Ovary (tissue), 3 donors: Measurements from ENCODE around the gene ZNHIT2.

ENCODE experiments used
- CTCF ChIP-seq, 3 donors: fragments of 450-650 bp in 2 of 3; fragments of 200-600 bp in 1 of 3; IDR thresholded peaks; one replicate each; pipeline versions ENCODE4 v1.5.1 to v1.8.0; 2016 to 2022; ENCODE audit warnings: antibody characterized with exemption in 3 of 3, mild to moderate bottlenecking in 1 of 3
- EP300 ChIP-seq: sonication (generic); formaldehyde crosslinking; IDR thresholded peaks from one replicate; pipeline ENCODE4 v1.6.1; 2017; ENCODE audit warnings: antibody characterized with exemption
- POLR2A ChIP-seq: fragments of 450-650 bp; IDR thresholded peaks from one replicate; pipeline ENCODE4 v1.6.1; 2017; ENCODE audit warnings: antibody characterized with exemption, mild to moderate bottlenecking, moderate library complexity
- donor health status: DM: no; HTN: no; CAD: no.

GRCh38 chr11:65141896-65142494 is 24.5 kb upstream of the ZNHIT2 start:
- TF ChIP-seq CTCF (IDR thresholded peaks at IDR 0.05) (no peak), POLR2A (no peak), EP300 (no peak)
